Measurements from ENCODE around the gene CHCHD6.

The CHCHD6 gene

GRCh38 chr3:126768903-126769302 is 64.9 kb downstream of the CHCHD6 start:
- TF ChIP-seq GATA3 (IDR thresholded peaks at IDR 0.05; ENCODE audit: low read depth, low read length) (no peak), GATA2 (IDR thresholded peaks at IDR 0.05; ENCODE audit: low read depth, low read length) (no peak)

- no peak for TF ChIP-seq GATA3 (IDR thresholded peaks at IDR 0.05; ENCODE audit: low read depth, low read length)
- no peak for TF ChIP-seq GATA2 (IDR thresholded peaks at IDR 0.05; ENCODE audit: low read depth, low read length)
Measured at GRCh38 chr3:126770096-126770495, 66.1 kb downstream of the CHCHD6 start.

- TF ChIP-seq GATA2 (IDR thresholded peaks at IDR 0.05; ENCODE audit: low read depth, low read length): no peak
- TF ChIP-seq GATA3 (IDR thresholded peaks at IDR 0.05; ENCODE audit: low read depth, low read length): no peak
Measured at GRCh38 chr3:126773167-126773566, 69.1 kb downstream of the CHCHD6 start.

- TF ChIP-seq GATA2 (IDR thresholded peaks at IDR 0.05; ENCODE audit: low read depth, low read length) (no peak), GATA3 (IDR thresholded peaks at IDR 0.05; ENCODE audit: low read depth, low read length) (no peak)
Measured at GRCh38 chr3:126773783-126774182, 69.7 kb downstream of the CHCHD6 start.

GRCh38 chr3:126777366-126777765 is 73.3 kb downstream of the CHCHD6 start:
- TF ChIP-seq GATA3 (IDR thresholded peaks at IDR 0.05; ENCODE audit: low read depth, low read length): no peak

- TF ChIP-seq GATA3 (IDR thresholded peaks at IDR 0.05; ENCODE audit: low read depth, low read length) (no peak), GATA2 (IDR thresholded peaks at IDR 0.05; ENCODE audit: low read depth, low read length) (no peak)
Measured at GRCh38 chr3:126780666-126781065, 76.6 kb downstream of the CHCHD6 start.

- TF ChIP-seq GATA2 (IDR thresholded peaks at IDR 0.05; ENCODE audit: low read depth, low read length) (no peak), GATA3 (IDR thresholded peaks at IDR 0.05; ENCODE audit: low read depth, low read length) (no peak)
Measured at GRCh38 chr3:126781406-126781805, 77.4 kb downstream of the CHCHD6 start.

GRCh38 chr3:126781889-126782491 is 78.0 kb downstream of the CHCHD6 start:
- TF ChIP-seq GATA2 (IDR thresholded peaks at IDR 0.05; ENCODE audit: low read depth, low read length) (no peak), GATA3 (IDR thresholded peaks at IDR 0.05; ENCODE audit: low read depth, low read length) (no peak)

GRCh38 chr3:126782536-126782935 is 78.5 kb downstream of the CHCHD6 start:
- TF ChIP-seq GATA2 (IDR thresholded peaks at IDR 0.05; ENCODE audit: low read depth, low read length) (no peak), GATA3 (IDR thresholded peaks at IDR 0.05; ENCODE audit: low read depth, low read length) (no peak)

- TF ChIP-seq GATA3 (IDR thresholded peaks at IDR 0.05; ENCODE audit: low read depth, low read length): no peak
- no peak for TF ChIP-seq GATA2 (IDR thresholded peaks at IDR 0.05; ENCODE audit: low read depth, low read length)
Measured at GRCh38 chr3:126784254-126784653, 80.2 kb downstream of the CHCHD6 start.

GRCh38 chr3:126792998-126793397 is 89.0 kb downstream of the CHCHD6 start:
- no peak for TF ChIP-seq GATA2 (IDR thresholded peaks at IDR 0.05; ENCODE audit: low read depth, low read length)
- TF ChIP-seq GATA3 (IDR thresholded peaks at IDR 0.05; ENCODE audit: low read depth, low read length): no peak

GRCh38 chr3:126797563-126797962 is 93.5 kb downstream of the CHCHD6 start:
- TF ChIP-seq GATA2 (IDR thresholded peaks at IDR 0.05; ENCODE audit: low read depth, low read length): no peak
- TF ChIP-seq GATA3 (IDR thresholded peaks at IDR 0.05; ENCODE audit: low read depth, low read length): no peak

GRCh38 chr3:126798521-126798920 is 94.5 kb downstream of the CHCHD6 start:
- no peak for TF ChIP-seq GATA2 (IDR thresholded peaks at IDR 0.05; ENCODE audit: low read depth, low read length)
- TF ChIP-seq GATA3 (IDR thresholded peaks at IDR 0.05; ENCODE audit: low read depth, low read length): no peak

- no peak for TF ChIP-seq GATA2 (IDR thresholded peaks at IDR 0.05; ENCODE audit: low read depth, low read length)
- TF ChIP-seq GATA3 (IDR thresholded peaks at IDR 0.05; ENCODE audit: low read depth, low read length): no peak
Measured at GRCh38 chr3:126799099-126799498, 95.1 kb downstream of the CHCHD6 start.

- TF ChIP-seq GATA3 (IDR thresholded peaks at IDR 0.05; ENCODE audit: low read depth, low read length): no peak
- no peak for TF ChIP-seq GATA2 (IDR thresholded peaks at IDR 0.05; ENCODE audit: low read depth, low read length)
Measured at GRCh38 chr3:126807795-126808194, 103.8 kb downstream of the CHCHD6 start.

- TF ChIP-seq GATA3 (IDR thresholded peaks at IDR 0.05; ENCODE audit: low read depth, low read length): no peak
- TF ChIP-seq GATA2 (IDR thresholded peaks at IDR 0.05; ENCODE audit: low read depth, low read length): no peak
Measured at GRCh38 chr3:126811530-126811929, 107.5 kb downstream of the CHCHD6 start.
